NCI-H82 treated with DMSO at 0.1 percent for 48 hours (cell line): ENCODE results near the gene ACADSB.

Experiments used
- DNase-seq: peaks from one replicate; lab custom pipeline; 2025; ENCODE audit not compliant: unreplicated experiment; lab: John Stamatoyannopoulos, UW

ACADSB gene

GRCh38 chr10:123096452-123096851 lies 87.6 kb downstream of the ACADSB start:
- no peak for DNase-seq

GRCh38 chr10:123097039-123097438 lies 88.2 kb downstream of the ACADSB start:
- DNase-seq: no peak

- no peak for DNase-seq
Observed at GRCh38 chr10:123100030-123100762, 91.4 kb downstream of the ACADSB start.

- DNase-seq: no peak
Observed at GRCh38 chr10:123101872-123102271, 93.1 kb downstream of the ACADSB start.

GRCh38 chr10:123102673-123103072 lies 93.9 kb downstream of the ACADSB start:
- no peak for DNase-seq

- no peak for DNase-seq
Observed at GRCh38 chr10:123103944-123104343, 95.1 kb downstream of the ACADSB start.
